ENCODE results near the gene FAM171A2. TPM values are rescaled to one million over a fixed set of nuclear protein-coding genes. Genes with fewer than 3 reads are reported as not detected.
A peak's percentile ranks its signal among the peaks of the same experiment; 100 is the strongest.

FAM171A2 gene
- total RNA-seq, 3 donors from 2014 or later, result 0.12 to 1.3 (median 0.31) TPM

DNA sequence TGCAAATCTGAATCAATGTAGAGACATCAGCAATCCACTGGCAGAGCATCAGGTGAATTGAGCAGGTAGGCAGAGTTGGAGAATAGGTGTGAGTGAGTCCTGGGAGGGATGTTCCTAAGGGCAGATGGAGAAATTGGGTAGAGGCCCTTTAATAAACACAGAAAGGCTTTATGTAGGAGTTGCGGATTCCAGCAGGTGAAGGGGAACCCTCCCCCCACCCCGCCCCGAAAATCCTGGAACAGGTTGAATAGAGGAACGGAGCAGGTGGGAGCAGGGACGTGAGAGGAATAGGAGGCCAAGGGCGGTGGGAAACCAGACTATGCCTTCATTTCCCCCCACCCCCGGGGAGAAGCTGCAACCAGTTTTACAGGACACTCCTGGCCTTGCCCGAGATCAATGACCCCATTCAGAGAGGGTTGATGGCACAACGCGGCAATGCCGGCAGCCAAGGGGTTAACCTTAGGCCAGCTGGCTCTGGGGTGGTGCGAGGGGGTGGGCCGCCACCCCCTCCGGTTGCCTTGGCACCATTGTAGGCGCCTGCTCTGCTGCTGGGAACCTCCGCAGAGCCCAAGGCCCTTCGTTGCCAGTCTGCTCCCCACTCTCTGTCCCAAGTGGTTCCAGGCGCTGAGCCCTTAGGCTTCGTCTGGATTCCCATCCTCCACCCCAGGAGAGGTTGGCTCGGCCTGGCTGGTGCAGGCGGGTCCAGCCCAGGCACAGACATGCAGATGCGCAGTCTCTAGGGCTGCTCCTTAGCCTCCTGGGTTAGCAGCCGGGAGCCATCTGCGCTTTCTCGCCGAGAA, 56.1 kb downstream of the FAM171A2 start:
- intact Hi-C loops (cut with DNase I, micrococcal nuclease), result no loop called here
- H3K4me1 ChIP-seq (ENCODE audit: low read depth), result peaks cover 11% of the 10 kb centered on the region
- no peaks in the 10 kb centered on the region for H3K9me3 ChIP-seq
- DNase-seq, result peak in 1 of 3 donors; percentile 48
- H3K36me3 ChIP-seq (ENCODE audit: low read depth), result no peaks in the 10 kb centered on the region
- peak; percentile 59 for ATAC-seq
- TF ChIP-seq, protein P1, sequence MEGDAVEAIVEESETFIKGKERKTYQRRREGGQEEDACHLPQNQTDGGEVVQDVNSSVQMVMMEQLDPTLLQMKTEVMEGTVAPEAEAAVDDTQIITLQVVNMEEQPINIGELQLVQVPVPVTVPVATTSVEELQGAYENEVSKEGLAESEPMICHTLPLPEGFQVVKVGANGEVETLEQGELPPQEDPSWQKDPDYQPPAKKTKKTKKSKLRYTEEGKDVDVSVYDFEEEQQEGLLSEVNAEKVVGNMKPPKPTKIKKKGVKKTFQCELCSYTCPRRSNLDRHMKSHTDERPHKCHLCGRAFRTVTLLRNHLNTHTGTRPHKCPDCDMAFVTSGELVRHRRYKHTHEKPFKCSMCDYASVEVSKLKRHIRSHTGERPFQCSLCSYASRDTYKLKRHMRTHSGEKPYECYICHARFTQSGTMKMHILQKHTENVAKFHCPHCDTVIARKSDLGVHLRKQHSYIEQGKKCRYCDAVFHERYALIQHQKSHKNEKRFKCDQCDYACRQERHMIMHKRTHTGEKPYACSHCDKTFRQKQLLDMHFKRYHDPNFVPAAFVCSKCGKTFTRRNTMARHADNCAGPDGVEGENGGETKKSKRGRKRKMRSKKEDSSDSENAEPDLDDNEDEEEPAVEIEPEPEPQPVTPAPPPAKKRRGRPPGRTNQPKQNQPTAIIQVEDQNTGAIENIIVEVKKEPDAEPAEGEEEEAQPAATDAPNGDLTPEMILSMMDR (IDR thresholded peaks at IDR 0.05), result no peak
- H3K4me3 ChIP-seq, result no peak overlapping the region

DNA sequence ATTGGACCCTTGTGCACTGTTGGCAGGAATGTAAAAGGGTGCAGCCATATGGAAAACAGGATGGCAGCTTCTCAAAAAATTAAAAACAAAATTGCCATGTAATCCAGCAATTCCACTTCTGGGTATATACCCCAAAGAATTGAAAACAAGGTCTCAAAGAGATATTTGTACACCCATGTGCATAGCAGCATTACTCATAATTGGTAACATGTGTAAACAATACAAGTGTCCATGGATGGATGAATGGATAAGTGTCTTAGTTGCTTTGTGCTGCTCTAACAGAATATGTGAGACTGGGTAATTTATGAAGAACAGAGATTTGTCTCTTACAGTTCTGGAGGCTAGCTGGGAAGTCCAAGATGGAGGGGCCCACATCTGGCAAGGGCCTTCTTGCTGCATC, 59.0 kb downstream of the FAM171A2 start:
- TF ChIP-seq, protein P1 (IDR thresholded peaks at IDR 0.05), result no peak
- peaks cover 11% of the 10 kb centered on the region for H3K4me1 ChIP-seq (ENCODE audit: low read depth)
- no peak overlapping the region for H3K4me3 ChIP-seq
- no peaks in the 10 kb centered on the region for H3K36me3 ChIP-seq (ENCODE audit: low read depth)
- intact Hi-C loops (cut with DNase I, micrococcal nuclease), result no loop called here
- DNase-seq, result no peak
- H3K9me3 ChIP-seq, result no peaks in the 10 kb centered on the region
- no peak for ATAC-seq

Other genes with a start within 250 kb of the FAM171A2 start
- gene HDAC5, start 240.2 kb downstream of the FAM171A2 start, total RNA-seq, result 10 to 100 TPM; 18.9 to 48.3 (median 32.4) TPM
- gene HROB, start 221.9 kb downstream of the FAM171A2 start, total RNA-seq, result 1 to 10 TPM; 1.5 to 3.0 (median 1.8) TPM
- gene ASB16, start 193.1 kb downstream of the FAM171A2 start, total RNA-seq, result 1 to 10 TPM in 1 of 3 donors, under 1 TPM in 1, not detected in 1; 0.29 to 1.7 TPM
- gene TMUB2, start 176.9 kb downstream of the FAM171A2 start, total RNA-seq, result 10 to 100 TPM; 47.2 to 58.6 (median 49.1) TPM
- gene ATXN7L3, start 164.0 kb downstream of the FAM171A2 start, total RNA-seq, result 10 to 100 TPM; 86.8 to 96.4 (median 89.0) TPM
- gene UBTF, start 144.2 kb downstream of the FAM171A2 start, total RNA-seq, result 10 to 100 TPM; 68.6 to 88.4 (median 73.4) TPM
- gene SLC4A1, start 95.7 kb downstream of the FAM171A2 start, total RNA-seq, result not detected
- 1 to 10 TPM in 2 of 3 donors, under 1 TPM in 1; 0.34 to 3.7 (median 1.4) TPM for gene RUNDC3A, start 55.3 kb downstream of the FAM171A2 start, total RNA-seq
- 100 to 1,000 TPM in 2 of 3 donors, 10 to 100 TPM in 1; 91.8 to 142 (median 133) TPM for gene SLC25A39, start 39.0 kb downstream of the FAM171A2 start, total RNA-seq
- gene GRN, start 18.6 kb downstream of the FAM171A2 start, total RNA-seq, result 100 to 1,000 TPM; 282 to 500 (median 411) TPM
- under 1 TPM; 0.26 to 0.79 (median 0.41) TPM for gene ITGA2B, start 25.8 kb upstream of the FAM171A2 start, total RNA-seq
- 10 to 100 TPM; 34.8 to 48.4 (median 36.3) TPM for gene GPATCH8, start 139.6 kb upstream of the FAM171A2 start, total RNA-seq
- 1 to 10 TPM in 2 of 3 donors, under 1 TPM in 1; 0.58 to 3.0 (median 1.5) TPM for gene FZD2, start 193.6 kb upstream of the FAM171A2 start, total RNA-seq

Data from mucosa of descending colon (tissue), 3 donors.